ENCODE measurements around the gene ANO3. TPM values are rescaled to one million over a fixed set of nuclear protein-coding genes. Genes with fewer than 3 reads are reported as not detected.
"Not testable (repeated sequence)": the region's sequence is repeated elsewhere in the genome, so short reads cannot be mapped to it uniquely, and the experiment has no call there.

The ANO3 gene
- total RNA-seq, 6 experiments from 2014 or later: 0.71 to 2.6 (median 1.4) TPM

DNA sequence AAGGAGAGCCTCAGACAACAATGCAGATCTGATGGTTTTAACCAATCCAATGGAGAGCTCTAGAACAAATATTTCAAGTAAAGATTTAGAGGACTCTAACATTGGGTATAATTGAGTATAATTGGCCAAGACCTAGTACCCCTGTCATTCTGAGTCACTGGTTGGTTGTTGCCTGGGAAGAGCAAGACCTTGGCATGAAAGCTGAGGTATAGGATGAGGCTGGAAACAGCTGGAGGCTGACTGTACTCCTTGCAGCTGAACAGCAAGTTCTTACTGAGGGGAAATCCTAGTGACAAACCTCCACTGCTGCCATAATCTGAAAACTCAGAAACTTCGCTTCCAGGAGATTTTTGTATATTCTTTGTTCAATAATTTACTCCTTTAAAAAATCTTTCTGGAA is 294.4 kb downstream of the ANO3 start:
- Histone ChIP-seq H3K27me3 (no peaks in the 10 kb centered on the region), H3K9me3 (no peaks in the 10 kb centered on the region), H3K4me3 (no peak overlapping the region), H3K4me1 (no peaks in the 10 kb centered on the region), H3K36me3 (no peaks in the 10 kb centered on the region), H3K27ac (no peak overlapping the region)
- WGBS (ENCODE audit: insufficient coverage, low coverage, low lambda C conversion rate, missing lambda C conversion rate): 33% methylated on average over 1 of the region's 1 CpG
- intact Hi-C loops (cut with DNase I): no loop called here
- no peak for DNase-seq
- no peak for ATAC-seq
- TF ChIP-seq POLR2A (IDR thresholded peaks at IDR 0.05): no peak
- TF ChIP-seq, protein P1, sequence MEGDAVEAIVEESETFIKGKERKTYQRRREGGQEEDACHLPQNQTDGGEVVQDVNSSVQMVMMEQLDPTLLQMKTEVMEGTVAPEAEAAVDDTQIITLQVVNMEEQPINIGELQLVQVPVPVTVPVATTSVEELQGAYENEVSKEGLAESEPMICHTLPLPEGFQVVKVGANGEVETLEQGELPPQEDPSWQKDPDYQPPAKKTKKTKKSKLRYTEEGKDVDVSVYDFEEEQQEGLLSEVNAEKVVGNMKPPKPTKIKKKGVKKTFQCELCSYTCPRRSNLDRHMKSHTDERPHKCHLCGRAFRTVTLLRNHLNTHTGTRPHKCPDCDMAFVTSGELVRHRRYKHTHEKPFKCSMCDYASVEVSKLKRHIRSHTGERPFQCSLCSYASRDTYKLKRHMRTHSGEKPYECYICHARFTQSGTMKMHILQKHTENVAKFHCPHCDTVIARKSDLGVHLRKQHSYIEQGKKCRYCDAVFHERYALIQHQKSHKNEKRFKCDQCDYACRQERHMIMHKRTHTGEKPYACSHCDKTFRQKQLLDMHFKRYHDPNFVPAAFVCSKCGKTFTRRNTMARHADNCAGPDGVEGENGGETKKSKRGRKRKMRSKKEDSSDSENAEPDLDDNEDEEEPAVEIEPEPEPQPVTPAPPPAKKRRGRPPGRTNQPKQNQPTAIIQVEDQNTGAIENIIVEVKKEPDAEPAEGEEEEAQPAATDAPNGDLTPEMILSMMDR (IDR thresholded peaks at IDR 0.05): no peak

DNA sequence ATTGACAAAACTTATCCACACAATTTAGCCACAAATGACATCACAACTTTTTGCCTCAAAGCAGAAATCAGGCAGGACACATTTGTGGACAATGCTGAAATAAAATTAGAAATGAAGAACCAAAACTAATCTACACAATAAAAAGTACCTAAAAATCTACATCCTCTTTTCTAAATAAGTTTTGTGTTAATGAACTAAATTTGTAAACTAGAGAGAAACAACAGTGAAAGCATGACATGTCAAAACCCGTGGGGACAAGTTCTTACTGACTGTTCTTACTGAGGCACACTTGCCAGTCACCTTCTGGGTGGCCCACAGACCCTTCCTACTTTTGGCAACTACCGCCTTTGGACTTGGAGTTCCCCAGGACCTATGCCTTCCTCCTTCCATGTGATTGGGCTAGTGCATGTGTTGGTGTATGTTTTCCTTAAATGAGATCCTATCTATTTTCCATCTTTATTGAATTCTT is 300.8 kb downstream of the ANO3 start:
- no peak overlapping the region for H3K4me3 ChIP-seq
- WGBS (ENCODE audit: insufficient coverage, low coverage, low lambda C conversion rate, missing lambda C conversion rate): 40% methylated on average over 2 of the region's 2 CpGs
- DNase-seq (no peak), ATAC-seq (no peak)
- H3K9me3 ChIP-seq: no peaks in the 10 kb centered on the region
- no peak overlapping the region for H3K27ac ChIP-seq
- H3K4me1 ChIP-seq: no peaks in the 10 kb centered on the region
- H3K27me3 ChIP-seq: no peaks in the 10 kb centered on the region
- H3K36me3 ChIP-seq: no peaks in the 10 kb centered on the region
- TF ChIP-seq, protein P1 (IDR thresholded peaks at IDR 0.05): no peak
- TF ChIP-seq POLR2A (IDR thresholded peaks at IDR 0.05): no peak
- intact Hi-C loops (cut with DNase I): no loop called here

DNA sequence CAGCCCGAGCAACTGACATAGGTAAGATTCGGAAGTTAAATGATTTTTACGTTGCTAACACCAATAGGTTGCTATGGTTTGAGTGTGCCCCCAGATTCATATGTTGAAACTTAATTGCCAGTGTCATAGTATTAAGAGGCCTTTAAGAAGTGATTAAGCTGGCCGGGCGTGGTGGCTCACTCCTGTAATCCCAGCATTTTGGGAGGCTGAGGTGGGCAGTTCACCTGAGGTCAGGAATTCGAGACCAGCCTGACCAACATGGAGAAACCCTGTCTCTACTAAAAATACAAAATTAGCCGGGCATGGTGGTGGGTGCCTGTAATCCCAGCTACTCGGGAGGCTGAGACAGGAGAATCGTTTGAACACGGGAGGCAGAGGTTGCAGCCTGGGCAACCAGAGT is 311.4 kb downstream of the ANO3 start:
- H3K9me3 ChIP-seq; intact Hi-C loops (cut with DNase I); H3K36me3 ChIP-seq; H3K4me3 ChIP-seq; H3K4me1 ChIP-seq; H3K27ac ChIP-seq; DNase-seq; H3K27me3 ChIP-seq; ATAC-seq: not testable (repeated sequence)
- 77% methylated on average over 10 of the region's 10 CpGs for WGBS (ENCODE audit: insufficient coverage, low coverage, low lambda C conversion rate, missing lambda C conversion rate)

DNA sequence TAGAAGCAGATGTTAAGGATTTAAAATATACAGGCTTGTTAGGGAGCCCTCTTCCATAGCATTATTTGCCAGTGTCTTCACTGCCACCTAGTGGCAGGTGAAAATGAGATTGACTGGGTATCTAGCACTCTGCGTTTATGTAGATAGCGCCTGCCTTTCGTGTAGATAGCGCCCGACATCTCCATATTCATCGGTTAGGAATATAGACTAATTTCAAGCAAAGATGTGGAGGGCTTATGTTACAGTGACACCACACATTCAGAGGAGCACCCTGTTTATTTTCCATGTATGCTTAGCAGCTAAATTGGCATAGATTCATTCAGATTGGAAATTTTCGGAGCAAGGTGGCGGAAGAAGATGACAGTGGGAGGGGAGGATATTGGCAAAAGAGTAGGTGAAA is 318.0 kb downstream of the ANO3 start:
- Histone ChIP-seq H3K27ac (no peak overlapping the region), H3K4me1 (no peaks in the 10 kb centered on the region), H3K36me3 (no peaks in the 10 kb centered on the region), H3K4me3 (no peak overlapping the region), H3K9me3 (no peaks in the 10 kb centered on the region), H3K27me3 (no peaks in the 10 kb centered on the region)
- 40% methylated on average over 8 of the region's 8 CpGs for whole genome bisulfite sequencing (ENCODE audit: insufficient coverage, low coverage, low lambda C conversion rate, missing lambda C conversion rate)
- ATAC-seq: peak; percentile 89 to 93 (median 91)
- TF ChIP-seq, protein P1 (IDR thresholded peaks at IDR 0.05): peak; percentile 52 to 83 (median 70)
- TF ChIP-seq POLR2A (IDR thresholded peaks at IDR 0.05): no peak
- peak in 2 of 3 donors; percentile 20 to 67 for DNase-seq
- intact Hi-C loops (cut with DNase I): no loop called here

DNA sequence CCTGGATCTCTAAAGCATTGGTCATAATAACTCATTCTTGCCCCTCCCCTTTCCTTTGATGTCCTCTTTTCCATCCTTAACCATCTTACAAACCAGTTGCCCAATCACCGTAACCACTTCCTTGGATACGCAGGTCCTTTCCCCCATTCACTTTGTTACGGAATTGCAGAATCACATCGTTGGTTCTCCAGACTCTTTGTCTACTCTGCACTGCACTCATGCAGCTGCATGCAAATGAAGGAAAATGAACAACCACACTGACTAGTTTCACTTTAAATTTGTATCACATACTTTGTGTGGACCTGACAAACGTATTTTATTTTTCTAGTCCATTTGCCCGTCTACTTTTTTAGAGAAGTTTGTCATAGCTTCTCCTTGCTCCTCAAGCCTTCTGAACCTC is 320.0 kb downstream of the ANO3 start:
- no peak for ATAC-seq
- 78% methylated on average over 6 of the region's 6 CpGs for WGBS (ENCODE audit: insufficient coverage, low coverage, low lambda C conversion rate, missing lambda C conversion rate)
- no peak overlapping the region for H3K4me3 ChIP-seq
- no peak for TF ChIP-seq POLR2A (IDR thresholded peaks at IDR 0.05)
- TF ChIP-seq, protein P1 (IDR thresholded peaks at IDR 0.05): no peak
- no peak overlapping the region for H3K27ac ChIP-seq
- H3K4me1 ChIP-seq: no peaks in the 10 kb centered on the region
- intact Hi-C loops (cut with DNase I): no loop called here
- no peaks in the 10 kb centered on the region for H3K27me3 ChIP-seq
- DNase-seq: no peak
- no peaks in the 10 kb centered on the region for H3K9me3 ChIP-seq
- no peaks in the 10 kb centered on the region for H3K36me3 ChIP-seq

All from right lobe of liver (tissue), 6 donors.